GM18873 (cell line): ENCODE results near the gene RWDD1.
"Not testable (repeated sequence)": the region's sequence is repeated elsewhere in the genome, so short reads cannot be mapped to it uniquely, and the experiment has no call there.

Experiments used
- ATAC-seq: cut with Tn5 transposase; IDR thresholded peaks from one replicate; pipeline ENCODE4 v1.9.1; 2021; ENCODE audit warnings: mild to moderate bottlenecking, moderate library complexity, moderate number of reproducible peaks; ENCODE audit not compliant: unreplicated experiment, low FRiP score

The RWDD1 gene

GRCh38 chr6:116603916-116604315 is 32.6 kb downstream of the RWDD1 start:
- not testable (repeated sequence) for ATAC-seq

GRCh38 chr6:116604868-116605267 is 33.6 kb downstream of the RWDD1 start:
- not testable (repeated sequence) for ATAC-seq

- no peak for ATAC-seq
These were observed 34.6 kb downstream of the RWDD1 start for GRCh38 chr6:116605935-116606334.

GRCh38 chr6:116611056-116611455 is 39.8 kb downstream of the RWDD1 start:
- ATAC-seq: no peak

- peak; percentile 98 for ATAC-seq
These were observed 44.8 kb downstream of the RWDD1 start, which contains the start of gene RSPH4A for GRCh38 chr6:116615937-116616736. Gene RSPH4A (plus strand): TSS chr6:116616479. CDS start chr6:116616624, 145 bp downstream.

- no peak for ATAC-seq
These were observed 45.4 kb downstream of the RWDD1 start for GRCh38 chr6:116616737-116617053.

- ATAC-seq: no peak
These were observed 52.9 kb downstream of the RWDD1 start for GRCh38 chr6:116624036-116624805.

- no peak for ATAC-seq
These were observed 54.6 kb downstream of the RWDD1 start for GRCh38 chr6:116625872-116626271.

GRCh38 chr6:116629563-116629981 is 58.3 kb downstream of the RWDD1 start:
- ATAC-seq: no peak

- ATAC-seq: peak; percentile 91
These were observed 60.2 kb downstream of the RWDD1 start for GRCh38 chr6:116631379-116631990.

- no peak for ATAC-seq
These were observed 62.4 kb downstream of the RWDD1 start for GRCh38 chr6:116633685-116634084.
